Measurements from ENCODE around the gene TGFB2. TPM values are rescaled to one million over a fixed set of nuclear protein-coding genes. Genes with fewer than 3 reads are reported as not detected.

The TGFB2 gene
- total RNA-seq, 1 experiment from 2014 or later, result not detected

GRCh38 chr1:218330043-218330623 is 15.0 kb upstream of the TGFB2 start:
- H3T11ph ChIP-seq (ENCODE audit: low read length), result no peak overlapping the region
- H2AK5ac ChIP-seq (ENCODE audit: insufficient read length, low read length), result no peak overlapping the region
- no peak overlapping the region for H3K9ac ChIP-seq (ENCODE audit: extremely low read depth, insufficient read length, low read length)
- H3K4ac ChIP-seq (ENCODE audit: low read depth, low read length), result no peak overlapping the region
- no peak overlapping the region for H4K8ac ChIP-seq (replicated peaks; ENCODE audit: insufficient read length, low read depth, low read length)
- H2BK15ac ChIP-seq (ENCODE audit: low read depth, low read length), result no peak overlapping the region
- H3K36me3 Mint-ChIP-seq (ENCODE audit: insufficient read depth in 1 of 3, low read depth in 3 of 3), result peaks cover 13 to 28% (median 25%) of the 10 kb centered on the region in 3 experiments; a peak in 6 of 7 replicates
- H3K27me3 ChIP-seq (ENCODE audit: insufficient read depth, low read length), result no peaks in the 10 kb centered on the region
- no peaks in the 10 kb centered on the region for H3K4me1 ChIP-seq (ENCODE audit: insufficient read depth, low read length)
- H3K4me2 ChIP-seq (ENCODE audit: insufficient read depth, insufficient read length, low read length), result no peak overlapping the region
- no peak overlapping the region for H2BK12ac ChIP-seq (ENCODE audit: insufficient read length, low read depth, low read length)
- TF ChIP-seq CTCF (conservative IDR thresholded peaks at IDR 0.05), result peak; percentile 76
- H4K20me1 ChIP-seq (ENCODE audit: control insufficient read depth, insufficient read depth, insufficient read length), result no peaks in the 10 kb centered on the region
- WGBS (ENCODE audit: extremely low coverage, insufficient read length, low lambda C conversion rate), result no CpG with 5 or more reads among the region's 4 CpGs
- H3K4me1 Mint-ChIP-seq, result no peaks in the 10 kb centered on the region
- H3K79me2 ChIP-seq (ENCODE audit: insufficient read depth, low read length), result no peaks in the 10 kb centered on the region
- no peak overlapping the region for H3K27ac ChIP-seq (ENCODE audit: insufficient read length, low read depth, low read length)
- H3K23me2 ChIP-seq (ENCODE audit: insufficient read length, low read depth, low read length, poor library complexity, severe bottlenecking), result no peaks in the 10 kb centered on the region
- no peak overlapping the region for H2AFZ ChIP-seq (ENCODE audit: low read length)
- no peaks in the 10 kb centered on the region for H3K9me3 ChIP-seq (ENCODE audit: control insufficient read depth, low read depth, low read length)
- no peak overlapping the region for H3K18ac ChIP-seq (ENCODE audit: insufficient read length, low read depth, low read length)
- no peaks in the 10 kb centered on the region for H3K9me3 Mint-ChIP-seq
- no peak overlapping the region for H3K27ac Mint-ChIP-seq
- H3K14ac ChIP-seq (ENCODE audit: insufficient read depth, low read length), result no peak overlapping the region
- H3K23ac ChIP-seq (ENCODE audit: insufficient read length, low read depth, low read length), result no peak overlapping the region
- H2BK5ac ChIP-seq (ENCODE audit: insufficient read length, low read length), result no peak overlapping the region
- no peak overlapping the region for H4K5ac ChIP-seq (ENCODE audit: insufficient read length, low read depth, low read length)
- H3K4me3 Mint-ChIP-seq, result no peak overlapping the region
- no peak overlapping the region for H2BK120ac ChIP-seq (ENCODE audit: low read depth, low read length, poor library complexity, severe bottlenecking)
- H3K79me1 ChIP-seq (ENCODE audit: insufficient read depth, low read depth, low read length, poor library complexity, severe bottlenecking), result no peaks in the 10 kb centered on the region
- no peak overlapping the region for H2BK20ac ChIP-seq (ENCODE audit: low read depth, low read length, poor library complexity, severe bottlenecking)
- no peak overlapping the region for H3K56ac ChIP-seq (ENCODE audit: insufficient read length, low read depth, low read length)
- no peak overlapping the region for H4K91ac ChIP-seq (ENCODE audit: insufficient read length, low read depth, low read length)
- no peaks in the 10 kb centered on the region for H3K27me3 Mint-ChIP-seq (ENCODE audit: low read depth)
- DNase-seq, result no peak
